ENCODE data around the gene WASF1. TPM values are rescaled to one million over a fixed set of nuclear protein-coding genes. Genes with fewer than 3 reads are reported as not detected.

WASF1 gene
- total RNA-seq, 1 donor from 2014 or later = 13.0 TPM

DNA sequence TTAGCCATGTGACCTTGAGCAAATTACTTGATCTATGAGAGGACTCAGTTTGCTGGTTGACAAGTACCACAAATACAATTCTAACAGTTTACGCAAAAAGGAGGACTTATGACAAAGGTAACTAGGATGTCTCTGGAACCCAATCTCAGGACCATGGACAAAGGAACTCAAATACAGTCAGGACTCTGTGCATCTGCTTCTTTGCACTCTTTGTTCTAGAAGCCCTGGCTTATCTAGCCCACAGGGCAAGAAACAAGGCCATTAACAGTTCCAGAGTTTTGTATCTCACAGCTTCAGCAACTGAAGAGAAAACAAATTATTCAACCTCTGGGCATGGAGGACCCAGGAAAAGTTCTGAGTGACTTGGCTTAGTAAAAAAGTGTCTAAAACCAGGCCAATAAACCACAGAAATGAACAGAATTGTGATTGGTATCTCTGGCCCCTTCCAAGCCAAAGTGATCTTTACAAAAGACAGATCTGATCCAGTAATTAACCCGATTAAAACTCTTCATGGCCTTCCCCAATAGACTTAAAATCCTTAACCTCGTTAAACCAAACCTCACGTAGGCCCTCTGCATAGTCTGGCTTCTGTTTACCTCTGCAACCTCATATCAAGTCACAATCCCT lies 5.9 kb downstream of the WASF1 start:
- TF ChIP-seq, protein P1, sequence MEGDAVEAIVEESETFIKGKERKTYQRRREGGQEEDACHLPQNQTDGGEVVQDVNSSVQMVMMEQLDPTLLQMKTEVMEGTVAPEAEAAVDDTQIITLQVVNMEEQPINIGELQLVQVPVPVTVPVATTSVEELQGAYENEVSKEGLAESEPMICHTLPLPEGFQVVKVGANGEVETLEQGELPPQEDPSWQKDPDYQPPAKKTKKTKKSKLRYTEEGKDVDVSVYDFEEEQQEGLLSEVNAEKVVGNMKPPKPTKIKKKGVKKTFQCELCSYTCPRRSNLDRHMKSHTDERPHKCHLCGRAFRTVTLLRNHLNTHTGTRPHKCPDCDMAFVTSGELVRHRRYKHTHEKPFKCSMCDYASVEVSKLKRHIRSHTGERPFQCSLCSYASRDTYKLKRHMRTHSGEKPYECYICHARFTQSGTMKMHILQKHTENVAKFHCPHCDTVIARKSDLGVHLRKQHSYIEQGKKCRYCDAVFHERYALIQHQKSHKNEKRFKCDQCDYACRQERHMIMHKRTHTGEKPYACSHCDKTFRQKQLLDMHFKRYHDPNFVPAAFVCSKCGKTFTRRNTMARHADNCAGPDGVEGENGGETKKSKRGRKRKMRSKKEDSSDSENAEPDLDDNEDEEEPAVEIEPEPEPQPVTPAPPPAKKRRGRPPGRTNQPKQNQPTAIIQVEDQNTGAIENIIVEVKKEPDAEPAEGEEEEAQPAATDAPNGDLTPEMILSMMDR (conservative IDR thresholded peaks at IDR 0.05; ENCODE audit: low read depth, low read length) = no peak
- H3K4me3 ChIP-seq (ENCODE audit: low read depth, low read length) = no peak overlapping the region
- no peak for DNase-seq (ENCODE audit: low read depth)

DNA sequence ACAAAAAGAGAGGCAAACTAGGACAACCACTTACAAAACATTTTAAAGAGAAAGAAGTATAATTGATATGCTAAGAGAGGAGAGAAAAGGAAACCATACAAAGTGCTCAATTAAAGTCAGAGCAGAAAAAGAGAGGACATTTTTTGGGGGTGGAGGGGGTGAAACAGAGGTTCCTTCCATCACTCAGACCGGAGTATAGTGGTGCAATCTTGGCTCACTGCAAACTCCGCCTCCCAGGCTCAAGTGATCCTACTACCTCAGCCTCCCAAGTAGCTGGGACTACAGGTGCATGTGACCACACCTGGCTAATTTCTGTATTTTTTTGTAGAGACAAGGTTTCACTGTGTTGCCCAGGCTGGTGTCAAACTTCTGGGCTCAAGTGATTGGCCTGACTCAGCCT lies 9.4 kb downstream of the WASF1 start:
- TF ChIP-seq, protein P1 (conservative IDR thresholded peaks at IDR 0.05; ENCODE audit: low read depth, low read length) = no peak
- no peak overlapping the region for H3K4me3 ChIP-seq (ENCODE audit: low read depth, low read length)
- no peak for DNase-seq (ENCODE audit: low read depth)

DNA sequence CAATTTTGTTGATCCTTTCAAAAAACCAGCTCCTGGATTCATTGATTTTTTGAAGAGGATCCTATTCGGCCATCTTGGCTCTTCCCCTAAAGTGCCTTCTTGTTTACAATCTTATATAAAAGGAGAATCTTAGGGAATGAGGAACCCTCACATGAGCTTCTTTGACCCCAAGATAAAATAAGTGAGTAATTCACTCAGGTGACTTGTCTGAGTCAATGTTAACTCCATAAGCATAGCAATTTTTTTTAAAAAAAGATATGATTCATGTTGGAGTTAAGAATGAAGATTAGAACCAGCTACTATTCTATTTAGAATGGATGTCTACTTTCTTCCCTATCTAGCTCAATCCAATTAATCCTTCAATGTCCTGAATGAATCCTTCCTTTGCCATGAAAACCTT lies 21.0 kb downstream of the WASF1 start:
- no peak overlapping the region for H3K4me3 ChIP-seq (ENCODE audit: low read depth, low read length)
- no peak for DNase-seq (ENCODE audit: low read depth)
- TF ChIP-seq, protein P1 (conservative IDR thresholded peaks at IDR 0.05; ENCODE audit: low read depth, low read length) = no peak

DNA sequence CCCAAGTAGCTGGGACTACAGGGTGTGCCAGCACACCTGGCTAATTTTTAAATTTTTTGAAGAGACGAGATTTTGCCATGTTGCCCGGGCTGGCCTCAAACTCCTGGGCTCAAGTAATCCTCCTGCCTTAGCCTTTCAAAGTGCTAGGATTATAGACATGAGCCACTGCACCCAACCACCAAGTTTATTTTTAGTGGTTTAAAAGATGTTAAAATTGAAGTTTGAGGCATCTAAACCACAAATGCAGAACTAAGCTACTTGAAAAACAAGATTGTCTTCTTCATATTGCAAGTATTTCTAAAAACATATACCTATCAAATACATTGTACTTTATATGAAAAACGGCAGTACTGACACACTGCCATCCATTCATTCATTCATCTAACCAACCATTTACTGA lies 31.6 kb downstream of the WASF1 start:
- no peak overlapping the region for H3K4me3 ChIP-seq (ENCODE audit: low read depth, low read length)
- TF ChIP-seq, protein P1 (conservative IDR thresholded peaks at IDR 0.05; ENCODE audit: low read depth, low read length) = no peak
- no peak for DNase-seq (ENCODE audit: low read depth)

DNA sequence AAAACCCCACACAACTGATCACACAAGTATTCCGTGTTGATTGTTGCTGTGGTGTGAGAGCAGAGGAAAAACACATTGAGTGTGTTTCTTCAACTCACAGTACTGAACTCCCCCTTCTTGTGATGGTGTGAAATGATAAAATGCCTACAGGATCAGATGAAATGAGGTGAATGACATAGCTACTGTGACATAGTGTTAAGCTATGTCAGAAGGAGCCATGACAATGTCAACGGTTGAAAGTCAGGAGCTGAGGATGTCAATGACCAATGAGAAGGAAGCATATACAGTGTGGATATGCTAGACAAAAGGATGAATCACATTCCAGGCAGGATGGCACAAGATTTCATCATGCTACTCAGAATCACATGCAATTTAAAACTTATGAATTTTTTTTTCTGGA lies 38.8 kb downstream of the WASF1 start:
- TF ChIP-seq, protein P1 (conservative IDR thresholded peaks at IDR 0.05; ENCODE audit: low read depth, low read length) = no peak
- DNase-seq (ENCODE audit: low read depth) = no peak
- no peak overlapping the region for H3K4me3 ChIP-seq (ENCODE audit: low read depth, low read length)

DNA sequence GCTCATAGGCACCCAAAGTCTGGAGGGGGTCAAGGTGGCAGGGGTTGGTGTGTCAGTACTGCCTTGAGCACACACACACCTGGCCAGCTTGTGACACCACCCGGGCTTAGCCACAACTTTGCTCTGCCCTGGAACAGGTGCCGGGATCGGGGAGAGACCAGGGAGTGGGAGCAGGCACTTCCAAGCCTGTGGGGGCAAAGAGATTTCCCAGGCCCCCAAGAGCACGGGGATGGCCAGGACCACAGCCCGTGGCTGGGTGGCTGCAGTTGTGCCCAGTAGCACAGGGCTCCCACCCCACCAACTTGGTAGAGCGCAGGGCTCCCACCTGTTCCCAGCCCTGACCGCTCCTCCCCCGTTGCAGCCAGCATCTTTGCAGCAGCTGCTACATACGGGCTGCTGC lies 40.4 kb downstream of the WASF1 start:
- H3K4me3 ChIP-seq (ENCODE audit: low read depth, low read length) = no peak overlapping the region
- DNase-seq (ENCODE audit: low read depth) = no peak
- TF ChIP-seq, protein P1 (conservative IDR thresholded peaks at IDR 0.05; ENCODE audit: low read depth, low read length) = no peak

All from epithelial cell of proximal tubule (primary cell).